NCI-H345 (cell line): ENCODE results near the gene U2SURP.
"Not testable (repeated sequence)": the region's sequence is repeated elsewhere in the genome, so short reads cannot be mapped to it uniquely, and the experiment has no call there.

Source experiments
- DNase-seq: peaks from one replicate; lab custom pipeline; 2025; lab: John Stamatoyannopoulos, UW

U2SURP gene

GRCh38 chr3:143014921-143015320 is 13.6 kb downstream of the U2SURP start:
- no peak for DNase-seq

GRCh38 chr3:143016321-143016972 is 15.1 kb downstream of the U2SURP start:
- no peak for DNase-seq

- no peak for DNase-seq
These were observed 23.1 kb downstream of the U2SURP start for GRCh38 chr3:143024351-143024960.

- no peak for DNase-seq
These were observed 30.0 kb downstream of the U2SURP start for GRCh38 chr3:143031327-143031726.

- not testable (repeated sequence) for DNase-seq
These were observed 30.5 kb downstream of the U2SURP start for GRCh38 chr3:143031796-143032387.

GRCh38 chr3:143035466-143036211 is 34.3 kb downstream of the U2SURP start:
- no peak for DNase-seq

- no peak for DNase-seq
These were observed 35.2 kb downstream of the U2SURP start for GRCh38 chr3:143036557-143036956.

- DNase-seq = no peak
These were observed 36.5 kb downstream of the U2SURP start for GRCh38 chr3:143037867-143038266.

- no peak for DNase-seq
These were observed 39.0 kb downstream of the U2SURP start for GRCh38 chr3:143040261-143040879.

GRCh38 chr3:143041903-143042302 is 40.5 kb downstream of the U2SURP start:
- DNase-seq = no peak

GRCh38 chr3:143045639-143046038 is 44.3 kb downstream of the U2SURP start:
- no peak for DNase-seq

- not testable (repeated sequence) for DNase-seq
These were observed 44.7 kb downstream of the U2SURP start for GRCh38 chr3:143046075-143046474.

GRCh38 chr3:143054011-143054410 is 52.6 kb downstream of the U2SURP start:
- DNase-seq = no peak

- DNase-seq = no peak
These were observed 55.0 kb downstream of the U2SURP start for GRCh38 chr3:143056372-143056771.

GRCh38 chr3:143060906-143061305 is 59.5 kb downstream of the U2SURP start:
- no peak for DNase-seq

GRCh38 chr3:143063018-143063417 is 61.6 kb downstream of the U2SURP start:
- no peak for DNase-seq

GRCh38 chr3:143064777-143065176 is 63.4 kb downstream of the U2SURP start:
- DNase-seq = no peak

GRCh38 chr3:143065364-143065763 is 64.0 kb downstream of the U2SURP start:
- DNase-seq = no peak

GRCh38 chr3:143066033-143066432 is 64.7 kb downstream of the U2SURP start:
- DNase-seq = no peak

GRCh38 chr3:143067201-143067600 is 65.8 kb downstream of the U2SURP start:
- no peak for DNase-seq

GRCh38 chr3:143068059-143068458 is 66.7 kb downstream of the U2SURP start:
- DNase-seq = no peak

- DNase-seq = no peak
These were observed 69.7 kb downstream of the U2SURP start for GRCh38 chr3:143070977-143071551.
